MCF 10A (cell line): ENCODE measurements around the gene BSG. TPM values are rescaled to one million over a fixed set of nuclear protein-coding genes. Genes with fewer than 3 reads are reported as not detected.

Source experiments
- Bru-seq: library from RNA; stranded (reverse); fragments of 400-500 nt; gene quantifications from one replicate; lab custom pipeline; 2021; lab: Mats Ljungman, UMichigan
- BruChase-seq, 2 experiments: library from RNA; stranded (reverse); fragments of 400-500 nt; gene quantifications; one replicate each; lab custom pipeline; 2021; lab: Mats Ljungman, UMichigan
- BruUV-seq: library from RNA; stranded (reverse); fragments of 400-500 nt; replicated peaks from 2 replicates; lab custom pipeline; 2021; lab: Mats Ljungman, UMichigan
- CTCF ChIA-PET: fragments of 300-600 bp; sonication (Branson Sonifier 250); formaldehyde crosslinking; extraction: SDS; loops from one replicate; lab custom pipeline; 2021; ENCODE audit warnings: antibody characterized with exemption, inconsistent platforms; lab: Yijun Ruan, JAX
- POLR2A ChIA-PET: fragments of 300-600, 350-650 bp; sonication (Branson Sonifier 250); formaldehyde crosslinking; extraction: SDS; loops from one replicate; lab custom pipeline; 2020; ENCODE audit warnings: antibody characterized with exemption, inconsistent platforms; lab: Yijun Ruan, JAX
- DNase-seq: peaks from one replicate; pipeline ENCODE4 v3.0.0-alpha.2; 2018; ENCODE audit not compliant: unreplicated experiment
- H3K27ac Mint-ChIP-seq: one replicate; pipeline ENCODE4 v1.8.0; 2022; ENCODE audit warnings: mild to moderate bottlenecking, low read depth, mixed read lengths; ENCODE audit not compliant: unreplicated experiment
- H3K27me3 Mint-ChIP-seq: one replicate; pipeline ENCODE4 v1.8.0; 2022; ENCODE audit warnings: mixed read lengths; ENCODE audit not compliant: insufficient read depth, unreplicated experiment
- H3K36me3 Mint-ChIP-seq: one replicate; pipeline ENCODE4 v1.8.0; 2022; ENCODE audit warnings: mild to moderate bottlenecking, moderate library complexity, mixed read lengths; ENCODE audit not compliant: insufficient read depth, unreplicated experiment
- H3K4me1 Mint-ChIP-seq: one replicate; pipeline ENCODE4 v1.8.0; 2022; ENCODE audit warnings: mixed read lengths; ENCODE audit not compliant: insufficient read depth, unreplicated experiment
- H3K4me3 Mint-ChIP-seq: one replicate; pipeline ENCODE4 v1.8.0; 2022; ENCODE audit warnings: mild to moderate bottlenecking, moderate library complexity, mixed read lengths; ENCODE audit not compliant: unreplicated experiment
- H3K9me3 Mint-ChIP-seq: one replicate; pipeline ENCODE4 v1.8.0; 2022; ENCODE audit warnings: mixed read lengths; ENCODE audit not compliant: unreplicated experiment
- CTCF ChIP-seq: fragments of 200-600 bp; IDR thresholded peaks from one replicate; pipeline ENCODE4 v1.8.0; 2022; ENCODE audit warnings: antibody characterized with exemption, mild to moderate bottlenecking; ENCODE audit not compliant: unreplicated experiment
- intact Hi-C: fragments of 100-400 bp; cut with micrococcal nuclease; formaldehyde crosslinking; loops from 2 replicates; pipeline ENCODE4 v1.14.1; 2022
- long read RNA-seq: library from polyadenylated mRNA; stranded (forward); transcript quantifications from one replicate; pipeline ENCODE4 v2.0.0, GENCODE V29; 2022
- total RNA-seq: library from RNA; stranded (reverse); gene quantifications from 2 replicates; pipeline ENCODE4 v1.2.3, GENCODE V29; 2022

The BSG gene
- total RNA-seq (550 and 557 TPM in 2 replicates), Bru-seq, nascent RNA (percentile 75 among the genes with signal in this experiment), BruChase-seq, experiment 1, labeled RNA remaining after a 6-hour chase (percentile 94 among the genes with signal in this experiment), BruChase-seq, experiment 2, labeled RNA remaining after a 2-hour chase (percentile 84 among the genes with signal in this experiment)
- long read RNA-seq, partial matches to known transcripts: 142 of 1,802 reads
- long read RNA-seq, other reads (novel, unspliced or antisense): 1,660 of 1,802 reads

DNA sequence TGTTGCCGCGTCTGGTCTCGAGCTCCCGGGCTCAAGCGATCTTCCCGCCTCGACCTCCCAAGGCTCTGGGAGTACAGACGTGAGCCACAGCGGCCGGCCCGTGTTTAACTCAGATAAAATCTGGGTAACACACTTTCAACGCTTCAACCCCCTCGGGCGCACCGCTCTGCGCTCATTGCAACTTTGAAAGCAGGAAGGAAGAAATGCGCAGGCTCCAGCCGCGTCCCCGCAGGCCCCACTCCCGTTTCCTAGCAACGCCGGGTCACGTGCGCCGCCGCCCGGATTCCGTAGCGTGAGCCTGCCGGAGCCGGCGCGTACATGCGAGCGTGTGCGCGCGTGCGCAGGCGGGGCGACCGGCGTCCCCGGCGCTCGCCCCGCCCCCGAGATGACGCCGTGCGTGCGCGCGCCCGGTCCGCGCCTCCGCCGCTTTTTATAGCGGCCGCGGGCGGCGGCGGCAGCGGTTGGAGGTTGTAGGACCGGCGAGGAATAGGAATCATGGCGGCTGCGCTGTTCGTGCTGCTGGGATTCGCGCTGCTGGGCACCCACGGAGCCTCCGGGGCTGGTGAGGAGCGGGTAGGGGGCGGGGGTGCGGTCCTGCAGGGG is at the start of gene BSG:
Gene BSG, plus strand, starts transcription at position 457 of the 603 bp plus-strand sequence. Its CDS starts 39 bp downstream, at position 496.
- H3K4me3 Mint-ChIP-seq: peak within 1 kb of the TSS; percentile 85

GRCh38 chr19:522726-523125 is 49.7 kb upstream of the BSG start:
- Mint-ChIP-seq H3K27ac (no peak overlapping the region), H3K4me1 (no peaks in the 10 kb centered on the region), H3K9me3 (no peaks in the 10 kb centered on the region), H3K4me3 (no peak overlapping the region), H3K27me3 (no peaks in the 10 kb centered on the region), H3K36me3 (peaks cover 7% of the 10 kb centered on the region)
- DNase-seq: no peak
- intact Hi-C loops: no loop called here
- TF ChIP-seq CTCF: no peak
- CTCF ChIA-PET: interaction anchor here (0.6 to 3.1 kb wide), 2 partner anchors 12 to 17 kb away, joined by 3 to 24 read pairs; no protein-coding TSS in a partner anchor
- POLR2A ChIA-PET: interaction anchor here (0.7 to 3.8 kb wide), 2 partner anchors 8 to 28 kb away, joined by 3 to 13 read pairs; partner anchors contain the start of gene CDC34
- no TSS peak for BruUV-seq

More for the DNA sequence above, at the start of gene BSG:
- intact Hi-C loops: loop anchor here (2.0 kb wide), 1 partner anchor 39 kb away; no protein-coding TSS in a partner anchor
- Mint-ChIP-seq H3K4me1 (peaks cover 23% of the 10 kb centered on the region), H3K9me3 (no peaks in the 10 kb centered on the region), H3K36me3 (peaks cover 9% of the 10 kb centered on the region), H3K27me3 (no peaks in the 10 kb centered on the region), H3K27ac (peak within 1 kb of the TSS; percentile 96)
- DNase-seq: peak; percentile 98
- ChIA-PET POLR2A (interaction anchor here (0.6 to 7.7 kb wide), 13 partner anchors 11 to 108 kb away, joined by 3 to 110 read pairs (median 3); partner anchors contain the start of genes CDC34, FSTL3 and POLRMT), CTCF (interaction anchor here (0.7 to 1.6 kb wide), 3 partner anchors 12 to 1241 kb away, joined by 4 to 6 read pairs (median 4); partner anchors contain the start of gene CDC34)
- no TSS peak for BruUV-seq
- no peak for TF ChIP-seq CTCF

- CTCF ChIA-PET: interaction anchor here (1.2 kb wide), 1 partner anchor 14 kb away, joined by 6 read pairs; no protein-coding TSS in a partner anchor
These were observed 48.2 kb upstream of the BSG start for GRCh38 chr19:524062-524674.

More at GRCh38 chr19:524062-524674, 48.2 kb upstream of the BSG start:
- H3K27ac Mint-ChIP-seq: no peak overlapping the region
- POLR2A ChIA-PET: interaction anchor here (1.3 kb wide), 1 partner anchor 9 kb away, joined by 4 read pairs; no protein-coding TSS in a partner anchor
- no peaks in the 10 kb centered on the region for H3K27me3 Mint-ChIP-seq
- H3K4me1 Mint-ChIP-seq: no peaks in the 10 kb centered on the region
- no peak overlapping the region for H3K4me3 Mint-ChIP-seq
- BruUV-seq: no TSS peak
- no peaks in the 10 kb centered on the region for H3K9me3 Mint-ChIP-seq
- no peak for DNase-seq
- intact Hi-C loops: no loop called here
- TF ChIP-seq CTCF: no peak
- H3K36me3 Mint-ChIP-seq: peaks cover 7% of the 10 kb centered on the region
